NT2/D1 (cell line): ENCODE results near the gene SCYL2.

ENCODE experiments used
- SUZ12 ChIP-seq: IDR thresholded peaks from 2 replicates; pipeline ENCODE4 v1.6.1; 2011; ENCODE audit not compliant: insufficient read length, insufficient read depth; ENCODE audit errors: extremely low read depth
- YY1 ChIP-seq: IDR thresholded peaks from 2 replicates; pipeline ENCODE4 v1.6.1; 2011; ENCODE audit not compliant: insufficient read length, insufficient read depth
- ZNF274 ChIP-seq: IDR thresholded peaks from 2 replicates; pipeline ENCODE4 v1.6.1; 2011; ENCODE audit warnings: mild to moderate bottlenecking, low read depth, low read length

- TF ChIP-seq SUZ12 (no peak), ZNF274 (no peak), YY1 (no peak)
These were observed 26.0 kb downstream of the SCYL2 start for GRCh38 chr12:100293017-100293416.
